ENCODE measurements around the gene DGKQ. TPM values are rescaled to one million over a fixed set of nuclear protein-coding genes. Genes with fewer than 3 reads are reported as not detected.
A peak's percentile ranks its signal among the peaks of the same experiment; 100 is the strongest.

Gene DGKQ
- total and polyA plus RNA-seq, 2 of the 13 experiments (the other 11 are each of a cell fraction or from before 2014, with no cell fraction given), result 4.5 to 7.2 TPM

DNA sequence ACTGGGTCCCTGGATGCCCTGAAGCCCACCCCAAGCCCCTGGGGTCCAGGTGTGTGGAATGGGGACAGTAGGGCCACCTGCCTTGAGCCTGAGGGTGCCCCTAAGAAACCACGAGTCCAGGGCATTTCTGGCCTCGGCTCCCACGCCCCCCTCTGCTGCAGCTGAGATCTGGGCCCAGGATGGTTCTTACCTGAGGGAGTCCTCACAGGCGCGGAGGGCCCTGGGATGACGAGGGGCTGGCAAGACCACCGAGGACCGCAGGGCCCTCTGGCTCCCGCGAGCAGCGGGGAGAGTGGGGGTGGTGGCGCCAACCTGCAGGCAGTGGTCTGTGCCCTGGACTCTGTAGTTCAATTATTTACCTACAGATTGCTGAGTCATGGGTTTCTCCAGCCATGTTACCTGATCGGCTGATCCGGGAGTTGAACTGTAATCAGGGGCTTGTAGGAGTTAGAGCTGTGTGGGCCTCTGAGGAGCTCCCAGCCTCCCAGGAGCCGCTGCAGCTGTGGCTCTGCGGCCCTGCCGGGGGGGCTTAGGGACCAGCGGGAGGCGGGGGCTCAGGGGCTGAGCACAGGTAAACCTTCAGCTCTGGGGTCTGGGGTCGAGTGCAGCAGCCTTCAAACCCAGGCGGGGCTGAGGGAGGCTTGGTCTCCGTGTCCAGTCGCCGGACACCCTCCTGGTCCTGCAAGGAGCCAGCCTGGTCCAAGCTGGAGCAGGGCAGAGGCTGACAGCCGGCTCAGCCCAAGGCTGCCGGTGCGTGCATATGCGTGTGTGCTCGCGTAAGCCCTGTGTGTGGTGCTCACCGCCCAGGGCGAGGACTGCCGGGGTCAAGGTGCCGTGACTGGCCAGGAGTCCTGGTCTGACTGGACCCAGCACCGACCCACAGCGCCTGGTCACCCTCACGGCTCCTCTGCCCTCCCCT, 20.0 kb upstream of the DGKQ start, which contains the start of gene SLC26A1 (continued):
- TF ChIP-seq, protein P1, sequence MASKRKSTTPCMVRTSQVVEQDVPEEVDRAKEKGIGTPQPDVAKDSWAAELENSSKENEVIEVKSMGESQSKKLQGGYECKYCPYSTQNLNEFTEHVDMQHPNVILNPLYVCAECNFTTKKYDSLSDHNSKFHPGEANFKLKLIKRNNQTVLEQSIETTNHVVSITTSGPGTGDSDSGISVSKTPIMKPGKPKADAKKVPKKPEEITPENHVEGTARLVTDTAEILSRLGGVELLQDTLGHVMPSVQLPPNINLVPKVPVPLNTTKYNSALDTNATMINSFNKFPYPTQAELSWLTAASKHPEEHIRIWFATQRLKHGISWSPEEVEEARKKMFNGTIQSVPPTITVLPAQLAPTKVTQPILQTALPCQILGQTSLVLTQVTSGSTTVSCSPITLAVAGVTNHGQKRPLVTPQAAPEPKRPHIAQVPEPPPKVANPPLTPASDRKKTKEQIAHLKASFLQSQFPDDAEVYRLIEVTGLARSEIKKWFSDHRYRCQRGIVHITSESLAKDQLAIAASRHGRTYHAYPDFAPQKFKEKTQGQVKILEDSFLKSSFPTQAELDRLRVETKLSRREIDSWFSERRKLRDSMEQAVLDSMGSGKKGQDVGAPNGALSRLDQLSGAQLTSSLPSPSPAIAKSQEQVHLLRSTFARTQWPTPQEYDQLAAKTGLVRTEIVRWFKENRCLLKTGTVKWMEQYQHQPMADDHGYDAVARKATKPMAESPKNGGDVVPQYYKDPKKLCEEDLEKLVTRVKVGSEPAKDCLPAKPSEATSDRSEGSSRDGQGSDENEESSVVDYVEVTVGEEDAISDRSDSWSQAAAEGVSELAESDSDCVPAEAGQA (IDR thresholded peaks at IDR 0.05; ENCODE audit: low read depth), result no peak
- TF ChIP-seq, protein P1 (CRISPR knock-in tag; IDR thresholded peaks at IDR 0.05; ENCODE audit: borderline replicate concordance), result no peak
- TF ChIP-seq, protein P2, sequence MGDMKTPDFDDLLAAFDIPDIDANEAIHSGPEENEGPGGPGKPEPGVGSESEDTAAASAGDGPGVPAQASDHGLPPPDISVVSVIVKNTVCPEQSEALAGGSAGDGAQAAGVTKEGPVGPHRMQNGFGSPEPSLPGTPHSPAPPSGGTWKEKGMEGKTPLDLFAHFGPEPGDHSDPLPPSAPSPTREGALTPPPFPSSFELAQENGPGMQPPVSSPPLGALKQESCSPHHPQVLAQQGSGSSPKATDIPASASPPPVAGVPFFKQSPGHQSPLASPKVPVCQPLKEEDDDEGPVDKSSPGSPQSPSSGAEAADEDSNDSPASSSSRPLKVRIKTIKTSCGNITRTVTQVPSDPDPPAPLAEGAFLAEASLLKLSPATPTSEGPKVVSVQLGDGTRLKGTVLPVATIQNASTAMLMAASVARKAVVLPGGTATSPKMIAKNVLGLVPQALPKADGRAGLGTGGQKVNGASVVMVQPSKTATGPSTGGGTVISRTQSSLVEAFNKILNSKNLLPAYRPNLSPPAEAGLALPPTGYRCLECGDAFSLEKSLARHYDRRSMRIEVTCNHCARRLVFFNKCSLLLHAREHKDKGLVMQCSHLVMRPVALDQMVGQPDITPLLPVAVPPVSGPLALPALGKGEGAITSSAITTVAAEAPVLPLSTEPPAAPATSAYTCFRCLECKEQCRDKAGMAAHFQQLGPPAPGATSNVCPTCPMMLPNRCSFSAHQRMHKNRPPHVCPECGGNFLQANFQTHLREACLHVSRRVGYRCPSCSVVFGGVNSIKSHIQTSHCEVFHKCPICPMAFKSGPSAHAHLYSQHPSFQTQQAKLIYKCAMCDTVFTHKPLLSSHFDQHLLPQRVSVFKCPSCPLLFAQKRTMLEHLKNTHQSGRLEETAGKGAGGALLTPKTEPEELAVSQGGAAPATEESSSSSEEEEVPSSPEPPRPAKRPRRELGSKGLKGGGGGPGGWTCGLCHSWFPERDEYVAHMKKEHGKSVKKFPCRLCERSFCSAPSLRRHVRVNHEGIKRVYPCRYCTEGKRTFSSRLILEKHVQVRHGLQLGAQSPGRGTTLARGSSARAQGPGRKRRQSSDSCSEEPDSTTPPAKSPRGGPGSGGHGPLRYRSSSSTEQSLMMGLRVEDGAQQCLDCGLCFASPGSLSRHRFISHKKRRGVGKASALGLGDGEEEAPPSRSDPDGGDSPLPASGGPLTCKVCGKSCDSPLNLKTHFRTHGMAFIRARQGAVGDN (CRISPR knock-in tag; IDR thresholded peaks at IDR 0.05), result peak; percentile 80
- TF ChIP-seq ZNF713 (CRISPR knock-in tag; IDR thresholded peaks at IDR 0.05) (no peak), CENPT (CRISPR knock-in tag; IDR thresholded peaks at IDR 0.05; ENCODE audit: low read depth) (no peak), RBAK (CRISPR knock-in tag; IDR thresholded peaks at IDR 0.05) (no peak), ETS1 (CRISPR knock-in tag; IDR thresholded peaks at IDR 0.05) (no peak; the same call in 1 of the 2 replicates), PLRG1 (conservative IDR thresholded peaks at IDR 0.05) (no peak), DMAP1 (CRISPR knock-in tag; IDR thresholded peaks at IDR 0.05) (0 out of 2 replicates have a peak, but pooled peaks have one; percentile 13), STAG1 (CRISPR knock-in tag; IDR thresholded peaks at IDR 0.05) (peak; percentile 10; the same call in 1 of the 2 replicates), MEIS2 (CRISPR knock-in tag; IDR thresholded peaks at IDR 0.05) (peak; percentile 31)
- TF ChIP-seq, protein P3, sequence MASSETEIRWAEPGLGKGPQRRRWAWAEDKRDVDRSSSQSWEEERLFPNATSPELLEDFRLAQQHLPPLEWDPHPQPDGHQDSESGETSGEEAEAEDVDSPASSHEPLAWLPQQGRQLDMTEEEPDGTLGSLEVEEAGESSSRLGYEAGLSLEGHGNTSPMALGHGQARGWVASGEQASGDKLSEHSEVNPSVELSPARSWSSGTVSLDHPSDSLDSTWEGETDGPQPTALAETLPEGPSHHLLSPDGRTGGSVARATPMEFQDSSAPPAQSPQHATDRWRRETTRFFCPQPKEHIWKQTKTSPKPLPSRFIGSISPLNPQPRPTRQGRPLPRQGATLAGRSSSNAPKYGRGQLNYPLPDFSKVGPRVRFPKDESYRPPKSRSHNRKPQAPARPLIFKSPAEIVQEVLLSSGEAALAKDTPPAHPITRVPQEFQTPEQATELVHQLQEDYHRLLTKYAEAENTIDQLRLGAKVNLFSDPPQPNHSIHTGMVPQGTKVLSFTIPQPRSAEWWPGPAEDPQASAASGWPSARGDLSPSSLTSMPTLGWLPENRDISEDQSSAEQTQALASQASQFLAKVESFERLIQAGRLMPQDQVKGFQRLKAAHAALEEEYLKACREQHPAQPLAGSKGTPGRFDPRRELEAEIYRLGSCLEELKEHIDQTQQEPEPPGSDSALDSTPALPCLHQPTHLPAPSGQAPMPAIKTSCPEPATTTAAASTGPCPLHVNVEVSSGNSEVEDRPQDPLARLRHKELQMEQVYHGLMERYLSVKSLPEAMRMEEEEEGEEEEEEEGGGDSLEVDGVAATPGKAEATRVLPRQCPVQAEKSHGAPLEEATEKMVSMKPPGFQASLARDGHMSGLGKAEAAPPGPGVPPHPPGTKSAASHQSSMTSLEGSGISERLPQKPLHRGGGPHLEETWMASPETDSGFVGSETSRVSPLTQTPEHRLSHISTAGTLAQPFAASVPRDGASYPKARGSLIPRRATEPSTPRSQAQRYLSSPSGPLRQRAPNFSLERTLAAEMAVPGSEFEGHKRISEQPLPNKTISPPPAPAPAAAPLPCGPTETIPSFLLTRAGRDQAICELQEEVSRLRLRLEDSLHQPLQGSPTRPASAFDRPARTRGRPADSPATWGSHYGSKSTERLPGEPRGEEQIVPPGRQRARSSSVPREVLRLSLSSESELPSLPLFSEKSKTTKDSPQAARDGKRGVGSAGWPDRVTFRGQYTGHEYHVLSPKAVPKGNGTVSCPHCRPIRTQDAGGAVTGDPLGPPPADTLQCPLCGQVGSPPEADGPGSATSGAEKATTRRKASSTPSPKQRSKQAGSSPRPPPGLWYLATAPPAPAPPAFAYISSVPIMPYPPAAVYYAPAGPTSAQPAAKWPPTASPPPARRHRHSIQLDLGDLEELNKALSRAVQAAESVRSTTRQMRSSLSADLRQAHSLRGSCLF (CRISPR knock-in tag; IDR thresholded peaks at IDR 0.05; ENCODE audit: borderline replicate concordance), result no peak
